Gastrocnemius medialis (tissue), 4 donors: ENCODE measurements around the gene ROPN1B.

ENCODE experiments used
- CTCF ChIP-seq, 5 experiments: fragments of 450-650 bp in 3 of 5; fragments of 200-600 bp in 2 of 5; sonication (generic) in 2 of 5; IDR thresholded peaks in 4 of 5; conservative IDR thresholded peaks in 1 of 5; 1 replicate in 4 of 5; 2 replicates in 1 of 5; pipeline ENCODE4 v1.5.1; 2016 to 2019; ENCODE audit warnings: antibody characterized with exemption in 5 of 5, mild to moderate bottlenecking in 3 of 5, moderate library complexity in 3 of 5
- POLR2A ChIP-seq, 2 donors: fragments of 450-650 bp; IDR thresholded peaks; one replicate each; pipeline ENCODE4 v1.6.1; 2017; ENCODE audit warnings: antibody characterized with exemption in 2 of 2, mild to moderate bottlenecking in 2 of 2, moderate library complexity in 2 of 2

GRCh38 chr3:125965505-125965904, 3.5 kb upstream of the ROPN1B start:
- TF ChIP-seq CTCF (IDR thresholded peaks at IDR 0.05 in 4 of 5, conservative IDR thresholded peaks at IDR 0.05 in 1 of 5) (no peak), POLR2A (IDR thresholded peaks at IDR 0.05) (no peak)
